ENCODE results near the gene KATNIP.

Gene KATNIP

DNA sequence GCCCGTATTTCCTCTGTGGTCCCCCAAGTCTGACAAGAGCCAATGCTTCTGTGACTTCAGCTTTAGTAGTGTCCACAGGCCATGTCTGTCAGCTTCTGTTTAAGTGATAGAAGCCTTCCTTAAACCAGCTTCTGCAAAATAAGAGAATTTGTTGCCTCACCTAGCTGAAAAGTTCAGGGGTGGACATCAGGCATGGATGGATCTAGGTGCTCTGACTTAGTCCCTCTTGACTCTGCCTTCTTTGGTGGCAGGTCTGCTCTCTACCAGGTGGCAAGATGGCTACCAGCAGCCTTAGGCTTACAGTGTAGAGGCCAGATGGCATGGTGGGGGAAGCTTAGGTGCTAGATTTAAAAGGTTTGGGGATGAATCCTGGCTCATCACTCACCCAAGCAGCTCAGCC is 33.7 kb downstream of the KATNIP start:
- DNase-seq (ENCODE audit: low read depth): no peak

DNA sequence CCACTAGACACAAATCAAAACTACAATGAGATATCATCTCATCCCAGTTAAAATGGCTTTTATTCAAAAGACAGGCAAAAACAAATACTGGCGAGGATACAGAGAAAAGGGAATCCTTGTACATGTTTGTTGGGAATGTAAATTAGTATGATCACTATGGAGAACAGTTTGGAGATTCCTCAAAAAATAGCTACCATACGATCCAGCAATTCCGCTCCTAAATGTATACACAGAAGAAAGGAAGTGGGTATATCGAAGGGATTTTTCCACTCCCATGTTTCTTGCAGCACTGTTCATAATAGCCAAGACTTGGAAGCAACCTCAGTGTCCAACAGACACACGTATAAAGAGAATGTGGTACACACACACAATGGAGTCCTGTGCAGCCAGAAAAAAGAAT is 35.3 kb downstream of the KATNIP start:
- DNase-seq (ENCODE audit: low read depth): no peak

DNA sequence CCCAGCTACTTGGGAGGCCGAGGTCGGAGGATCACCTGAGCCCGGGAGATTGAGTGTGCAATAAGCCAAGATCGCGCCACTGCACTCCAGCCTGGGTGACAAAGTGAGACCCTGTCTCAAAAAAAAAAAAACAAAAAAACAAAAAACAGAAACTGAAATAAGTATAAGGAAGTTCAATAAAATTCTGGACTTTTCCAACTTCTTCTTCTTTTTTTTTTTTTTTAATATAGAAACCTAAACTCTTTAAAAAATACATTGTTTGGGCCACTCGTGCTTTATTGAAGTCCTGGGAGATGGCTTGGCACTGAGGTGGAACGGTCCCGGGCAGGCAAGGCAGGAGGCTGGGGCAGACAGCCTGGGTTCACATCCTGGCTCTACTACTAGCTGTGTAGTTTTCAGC is 36.8 kb downstream of the KATNIP start:
- DNase-seq (ENCODE audit: low read depth): no peak

DNA sequence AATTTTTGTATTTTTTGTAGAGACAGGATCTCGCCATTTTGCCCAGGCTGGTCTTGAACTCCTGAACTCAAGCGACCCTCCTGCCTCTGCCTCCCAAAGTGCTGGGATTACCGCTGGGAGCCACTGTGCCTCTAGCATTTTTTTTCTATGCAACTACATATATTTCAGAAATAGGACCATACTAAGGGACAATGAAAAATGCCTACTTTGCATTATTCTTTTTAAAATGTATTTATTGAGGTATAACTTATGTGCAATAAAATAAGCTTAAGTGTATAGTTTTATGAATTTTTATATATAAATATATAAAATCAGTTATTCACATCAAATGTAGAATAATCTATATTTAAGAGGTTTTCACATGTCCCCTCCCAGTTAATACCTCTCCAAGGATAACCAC is 38.1 kb downstream of the KATNIP start:
- DNase-seq (ENCODE audit: low read depth): no peak

DNA sequence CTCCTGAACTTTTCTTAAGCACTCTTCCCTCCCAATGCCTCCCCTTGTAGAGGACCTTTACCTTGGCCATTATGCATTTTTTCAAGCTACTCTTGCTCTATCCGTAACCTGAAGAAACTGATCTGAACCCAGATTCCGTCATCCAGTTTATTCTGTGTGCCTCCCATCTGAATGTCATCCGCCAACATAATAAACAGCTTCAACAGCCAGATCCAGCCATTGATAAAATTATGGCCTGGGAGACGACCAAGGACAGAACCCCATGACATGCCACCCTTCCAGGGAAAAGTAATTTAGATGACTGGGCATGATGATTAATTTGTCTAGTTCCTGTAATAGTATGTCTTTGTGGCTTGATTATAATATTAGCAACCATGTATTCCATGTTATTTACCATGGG is 41.9 kb downstream of the KATNIP start:
- DNase-seq (ENCODE audit: low read depth): no peak

DNA sequence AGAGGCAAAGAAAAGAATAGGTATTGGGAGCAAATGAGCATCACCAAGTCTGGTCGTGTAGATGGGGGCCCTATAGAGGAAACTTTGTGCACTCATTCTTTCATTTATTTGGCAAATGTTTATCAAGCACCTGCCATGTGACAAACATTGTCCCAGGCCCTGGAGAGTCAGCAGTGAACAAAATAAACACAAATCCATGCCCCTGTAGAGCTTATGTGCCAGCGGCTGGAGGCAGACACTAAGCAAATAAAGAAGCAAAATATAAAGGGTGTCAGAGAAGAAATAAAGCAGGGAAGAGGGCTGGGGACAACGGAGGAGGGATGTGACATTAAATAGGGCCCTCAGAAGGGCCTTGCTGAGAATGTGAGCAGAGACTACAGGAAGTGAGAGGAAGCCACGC is 45.5 kb downstream of the KATNIP start:
- DNase-seq (ENCODE audit: low read depth): no peak

DNA sequence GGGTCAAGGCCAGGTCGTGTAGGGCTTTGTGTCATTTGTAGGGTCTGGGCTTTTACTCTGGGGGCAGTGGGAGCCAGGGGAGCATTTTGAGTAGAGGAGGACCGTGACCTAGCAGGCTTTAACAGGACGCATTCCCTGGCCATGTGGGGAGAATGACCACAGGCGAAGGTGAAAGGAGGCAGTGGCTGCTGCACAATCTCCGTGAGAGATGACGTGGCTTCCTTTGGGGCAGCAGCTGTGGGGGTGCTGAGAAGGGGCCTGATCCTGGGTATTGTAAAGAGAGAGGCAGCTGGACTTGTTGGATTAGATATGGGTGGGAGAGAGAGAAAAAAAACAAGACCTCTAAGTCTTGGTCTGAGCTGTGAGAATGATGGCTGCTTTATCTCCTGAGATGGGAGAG is 46.0 kb downstream of the KATNIP start:
- DNase-seq (ENCODE audit: low read depth): no peak

DNA sequence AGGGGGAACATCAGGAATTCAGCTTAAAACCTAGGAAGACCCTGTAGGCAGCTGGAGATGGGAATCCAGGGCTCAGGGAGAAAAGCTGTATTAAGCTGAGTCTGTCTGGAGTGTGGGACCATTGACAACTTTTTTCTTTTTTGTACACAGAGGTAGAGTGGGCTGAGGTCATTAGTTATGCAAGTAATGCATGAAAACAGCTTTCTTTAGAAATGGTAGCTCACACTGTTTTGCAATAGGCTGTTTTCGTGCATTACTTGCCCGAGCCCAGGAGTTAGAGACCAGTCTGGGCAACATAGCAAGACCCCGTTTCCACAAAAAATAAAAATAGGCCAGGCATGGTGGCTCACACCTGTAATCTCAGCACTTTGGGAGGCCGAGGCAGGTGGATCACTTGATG is 46.5 kb downstream of the KATNIP start:
- no peak for DNase-seq (ENCODE audit: low read depth)

DNA sequence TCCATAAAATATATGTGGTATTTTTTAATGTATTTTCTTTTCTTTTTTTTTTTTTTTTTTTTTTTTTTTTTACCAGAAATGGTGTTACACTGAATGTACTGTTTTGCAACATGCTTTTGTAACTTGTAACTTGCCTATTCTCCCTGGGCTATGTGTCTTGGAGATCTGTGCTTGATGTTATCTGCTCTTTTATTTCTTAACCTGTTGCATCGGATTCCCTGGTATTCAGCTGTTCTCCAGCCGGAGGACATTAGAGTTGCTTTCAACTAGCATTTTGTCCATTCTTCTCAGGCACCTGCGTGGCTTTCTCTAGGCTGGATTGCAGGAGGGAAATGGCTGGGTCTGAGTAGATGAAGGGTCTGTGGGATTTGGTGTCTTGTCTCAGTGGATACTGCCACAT is 47.4 kb downstream of the KATNIP start:
- DNase-seq (ENCODE audit: low read depth): no peak

DNA sequence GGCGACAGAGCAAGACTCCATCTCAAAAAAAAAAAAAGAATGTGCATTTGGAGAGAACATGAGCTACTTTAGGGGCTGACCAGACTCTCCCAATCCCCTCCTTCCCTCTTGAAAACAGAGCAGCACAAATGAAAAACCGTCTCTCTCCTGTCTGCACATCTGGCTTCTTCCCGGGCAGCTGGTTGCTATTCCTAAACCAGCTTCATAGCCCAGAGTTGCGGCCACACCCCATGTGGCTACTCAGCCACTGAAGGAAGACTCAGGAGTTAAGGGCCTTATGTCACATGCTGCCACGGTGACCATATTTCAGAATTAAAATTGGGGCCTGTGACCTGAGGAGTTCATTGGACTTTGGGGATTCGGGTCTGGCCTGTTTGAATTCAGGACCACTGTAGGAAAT is 48.3 kb downstream of the KATNIP start:
- no peak for DNase-seq (ENCODE audit: low read depth)

DNA sequence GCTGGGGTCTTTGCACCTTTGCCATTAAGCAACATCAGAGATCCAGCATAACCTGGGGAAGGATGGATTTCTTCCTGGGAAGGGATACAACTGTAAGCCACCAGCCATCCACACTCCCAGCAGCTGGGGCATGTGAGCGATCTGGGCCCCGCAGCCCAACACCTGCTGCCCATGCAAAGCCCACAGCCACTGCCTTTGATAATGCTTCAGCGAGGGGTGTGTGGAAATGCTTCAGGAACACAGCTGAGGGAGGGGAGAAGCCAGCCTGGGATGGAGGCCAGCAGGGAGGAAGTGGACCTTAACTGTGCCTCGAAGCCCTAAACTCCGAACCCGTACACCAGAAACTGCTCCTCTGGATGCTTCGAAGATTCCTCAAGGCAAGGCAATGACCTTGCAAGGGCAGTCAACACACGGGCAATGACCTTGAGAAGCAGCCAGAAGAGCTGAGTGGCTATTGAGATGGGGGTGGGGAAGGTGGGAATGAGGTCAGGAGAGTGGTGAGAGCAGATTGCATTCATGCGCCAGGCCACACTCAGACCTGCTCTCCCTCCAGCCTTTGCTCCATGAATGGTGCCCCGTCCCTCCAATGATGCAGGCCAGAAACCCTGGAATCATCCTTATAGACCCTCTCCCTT is 49.1 kb downstream of the KATNIP start:
- DNase-seq (ENCODE audit: low read depth): no peak

DNA sequence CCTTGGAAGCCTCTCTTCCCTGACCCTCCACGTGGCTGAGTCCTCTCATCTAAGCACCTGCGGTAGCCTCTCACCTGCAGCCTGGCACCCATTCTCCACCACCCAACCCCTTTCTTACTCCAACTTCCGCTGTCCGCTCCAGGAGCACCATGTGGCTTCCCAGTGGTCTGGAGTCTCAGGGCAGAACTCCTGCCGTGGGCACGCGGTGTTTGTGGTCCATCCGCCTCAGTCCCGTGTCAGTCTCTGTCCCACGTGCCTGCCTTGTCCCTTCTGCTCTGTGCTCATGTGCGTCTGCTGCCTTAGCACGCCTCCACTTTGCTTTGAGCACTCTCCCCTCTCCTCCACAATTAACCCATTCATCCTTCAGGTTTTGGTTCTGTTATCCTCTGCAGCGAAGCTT is 49.7 kb downstream of the KATNIP start:
- no peak for DNase-seq (ENCODE audit: low read depth)

Measured in stromal cell of bone marrow (primary cell).